ENCODE measurements around the gene TIAM2.

TIAM2 gene

DNA sequence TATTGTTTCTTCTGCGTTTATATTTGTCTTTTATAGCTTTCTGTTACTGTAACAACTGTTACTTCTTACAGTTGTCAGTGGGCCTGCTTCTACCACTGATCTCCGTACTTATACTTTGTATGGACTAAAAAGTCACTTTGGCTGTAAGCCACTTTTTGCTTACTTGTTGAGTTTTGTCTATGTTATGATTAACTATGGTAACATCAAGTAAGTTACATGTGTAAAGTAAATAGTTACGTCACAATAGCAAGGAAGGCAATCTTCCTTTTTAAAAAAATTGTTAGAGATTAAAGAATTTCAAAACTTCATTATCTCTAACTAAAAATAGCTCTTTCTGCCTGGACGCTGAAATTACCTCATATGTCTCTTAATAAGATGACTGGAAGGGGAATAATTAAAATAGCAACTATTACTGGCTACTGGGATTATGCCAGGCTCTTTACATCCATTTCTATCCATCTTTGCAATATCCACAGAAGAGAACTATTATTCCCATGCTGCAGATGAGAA, 308.3 kb downstream of the TIAM2 start:
- Histone ChIP-seq H3K36me3 (ENCODE audit: insufficient read depth, low read length) (peaks cover 70% of the 10 kb centered on the region), H3K9ac (ENCODE audit: insufficient read length) (no peak overlapping the region), H3K4me3 (no peak overlapping the region), H3K9me3 (ENCODE audit: low read depth, low read length) (no peaks in the 10 kb centered on the region), H3K27ac (no peak overlapping the region)
- TF ChIP-seq EZH2 (IDR thresholded peaks at IDR 0.05) (no peak), FOXP2 (optimal IDR thresholded peaks at IDR 0.05; ENCODE audit: control extremely low read depth, extremely low read length, insufficient read depth) (no peak), POLR2AphosphoS5 (IDR thresholded peaks at IDR 0.05; ENCODE audit: borderline replicate concordance, low read depth, low read length) (no peak)
- no peak for DNase-seq (ENCODE audit: low read depth, low spot score)

DNA sequence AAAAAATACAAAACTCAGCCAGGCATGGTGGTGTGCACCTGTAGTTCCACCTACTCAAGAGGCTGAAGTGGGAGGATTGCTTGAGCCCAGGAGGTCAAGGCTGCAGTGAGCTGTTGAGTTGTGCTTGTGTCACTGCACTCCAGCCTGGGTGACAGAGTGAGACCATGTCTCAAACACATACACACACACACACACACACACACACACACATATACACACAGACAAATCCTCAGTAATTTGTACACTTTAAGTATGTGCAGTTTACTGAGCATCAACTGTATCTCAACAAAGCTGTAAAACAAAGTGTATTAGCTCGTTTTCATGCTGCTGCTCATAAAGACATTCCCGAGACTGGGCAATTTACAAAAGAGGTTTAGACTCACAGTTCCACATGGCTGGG, 311.8 kb downstream of the TIAM2 start:
- no peak for DNase-seq (ENCODE audit: low read depth, low spot score)
- H3K4me3 ChIP-seq = no peak overlapping the region
- peaks cover 75% of the 10 kb centered on the region for H3K36me3 ChIP-seq (ENCODE audit: insufficient read depth, low read length)
- no peak overlapping the region for H3K9ac ChIP-seq (ENCODE audit: insufficient read length)
- H3K9me3 ChIP-seq (ENCODE audit: low read depth, low read length) = no peaks in the 10 kb centered on the region
- TF ChIP-seq FOXP2 (optimal IDR thresholded peaks at IDR 0.05; ENCODE audit: control extremely low read depth, extremely low read length, insufficient read depth) = no peak
- no peak for TF ChIP-seq POLR2AphosphoS5 (IDR thresholded peaks at IDR 0.05; ENCODE audit: borderline replicate concordance, low read depth, low read length)
- no peak for TF ChIP-seq EZH2 (IDR thresholded peaks at IDR 0.05)
- no peak overlapping the region for H3K27ac ChIP-seq
